ENCODE results near the gene GNB5.
"Not testable (repeated sequence)": the region's sequence is repeated elsewhere in the genome, so short reads cannot be mapped to it uniquely, and the experiment has no call there.

GNB5 gene

DNA sequence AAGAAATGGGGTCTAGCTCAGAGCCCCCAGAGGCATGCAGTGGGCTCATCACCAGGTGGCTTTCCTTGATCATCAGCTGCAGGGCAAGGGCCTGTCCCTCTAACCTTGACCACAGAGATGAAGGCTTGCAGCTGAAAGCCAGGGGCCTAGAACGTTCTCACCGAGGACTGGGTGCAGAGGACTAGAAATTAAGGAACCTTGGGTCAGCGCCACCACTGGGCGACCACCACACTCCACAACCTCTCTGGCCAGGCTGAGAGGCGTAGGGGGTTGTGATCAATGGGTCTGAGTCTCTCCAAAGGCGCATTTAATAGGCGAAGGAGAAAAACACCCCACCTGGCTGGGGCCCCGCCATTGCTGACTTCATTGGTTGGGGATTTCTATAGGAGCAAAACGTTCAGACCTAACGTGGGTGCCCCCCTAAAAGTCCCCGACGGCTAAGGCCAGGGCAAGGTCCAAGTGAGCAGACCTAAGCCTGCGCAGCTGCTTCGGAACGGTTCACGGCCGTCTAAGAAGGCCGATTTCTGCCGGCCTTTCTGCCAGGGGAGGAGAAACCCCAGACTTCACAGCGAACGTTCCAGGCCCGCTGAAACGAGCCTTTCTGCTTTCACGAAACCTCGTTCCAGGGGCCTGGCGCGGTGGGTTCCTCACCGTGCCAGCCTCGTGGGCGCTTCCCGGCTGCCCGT is 79.5 kb downstream of the GNB5 start:
- no peak for DNase-seq

DNA sequence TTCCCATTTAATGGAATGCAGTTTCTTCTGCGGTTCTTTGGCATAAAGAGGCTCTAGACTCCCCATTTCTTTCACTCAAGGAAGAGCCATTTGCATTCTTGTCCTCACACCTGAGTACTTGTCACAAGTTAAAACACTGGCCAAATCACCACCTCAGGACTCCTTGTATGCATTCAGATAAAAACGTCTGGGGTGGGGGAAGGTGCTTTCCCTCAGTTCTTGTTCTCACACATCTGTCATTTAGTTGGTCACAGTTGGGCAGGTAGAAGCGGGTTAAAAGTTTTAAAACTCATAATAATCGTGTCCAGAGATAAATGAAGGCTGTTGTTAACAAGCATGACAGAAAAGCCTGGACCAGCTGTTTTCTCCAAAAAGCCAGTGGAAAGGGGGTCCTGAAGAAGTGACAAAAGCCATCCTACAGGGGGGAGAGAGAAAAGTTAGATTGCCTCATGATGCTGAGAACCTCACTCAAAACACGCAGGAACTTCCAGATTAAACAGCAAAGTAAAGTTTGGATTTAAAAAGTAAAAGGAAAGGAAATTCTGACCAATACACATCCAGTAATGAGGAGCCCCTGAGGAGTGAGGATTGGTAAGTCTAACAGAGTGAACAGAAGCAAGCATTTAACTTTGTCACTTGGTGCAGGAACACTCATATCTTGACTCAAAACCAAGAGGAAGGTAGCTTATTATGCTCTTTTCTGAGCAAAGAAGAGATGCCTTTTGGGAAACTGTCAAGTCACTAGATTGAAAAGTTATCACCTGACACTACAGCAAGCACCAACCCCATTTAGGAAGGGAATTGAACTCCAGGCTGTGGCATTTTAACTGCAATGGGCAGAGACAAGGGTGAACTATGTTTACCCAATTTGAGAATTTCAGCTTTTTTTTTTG is 81.4 kb downstream of the GNB5 start:
- DNase-seq, result no peak

DNA sequence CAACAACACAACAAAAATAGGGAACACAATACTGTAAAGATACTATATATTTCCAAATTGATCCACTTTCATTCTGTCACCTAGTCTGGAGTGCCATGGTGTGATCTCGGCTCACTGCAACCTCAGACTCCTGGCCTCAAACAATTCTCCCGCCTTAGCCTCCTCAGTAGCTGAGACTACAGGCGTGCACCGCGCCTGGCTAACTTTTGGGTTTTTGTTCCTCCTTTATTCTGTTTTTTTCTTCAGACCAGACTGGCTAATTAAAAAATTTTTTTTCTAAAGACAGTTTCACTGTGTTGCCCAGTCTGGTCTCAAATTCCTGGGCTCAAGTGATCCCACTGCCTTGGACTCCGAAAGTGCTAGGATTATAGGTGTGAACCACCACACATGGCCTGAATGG is 84.0 kb downstream of the GNB5 start:
- no peak for DNase-seq

GRCh38 chr15:52106641-52107040 is 84.6 kb downstream of the GNB5 start:
- DNase-seq, result no peak

DNA sequence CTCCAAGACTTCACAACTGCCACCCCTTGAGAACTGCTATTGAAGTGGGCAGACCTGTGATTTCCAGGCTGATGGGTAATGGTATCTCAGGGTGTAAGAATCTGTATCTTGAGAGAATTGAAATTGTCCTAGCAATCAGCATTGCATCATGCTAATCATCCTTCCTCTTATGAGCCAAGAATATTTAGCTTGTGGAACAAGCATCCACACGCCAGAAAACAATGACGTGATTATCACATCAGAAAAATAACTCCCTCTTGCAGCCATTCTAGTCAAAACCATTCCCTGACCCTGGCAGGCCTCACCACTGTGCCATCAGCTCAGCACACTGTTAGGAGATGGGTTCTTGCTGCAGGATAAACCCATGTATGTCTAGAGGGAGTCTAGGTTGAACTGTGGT is 85.3 kb downstream of the GNB5 start:
- no peak for DNase-seq

DNA sequence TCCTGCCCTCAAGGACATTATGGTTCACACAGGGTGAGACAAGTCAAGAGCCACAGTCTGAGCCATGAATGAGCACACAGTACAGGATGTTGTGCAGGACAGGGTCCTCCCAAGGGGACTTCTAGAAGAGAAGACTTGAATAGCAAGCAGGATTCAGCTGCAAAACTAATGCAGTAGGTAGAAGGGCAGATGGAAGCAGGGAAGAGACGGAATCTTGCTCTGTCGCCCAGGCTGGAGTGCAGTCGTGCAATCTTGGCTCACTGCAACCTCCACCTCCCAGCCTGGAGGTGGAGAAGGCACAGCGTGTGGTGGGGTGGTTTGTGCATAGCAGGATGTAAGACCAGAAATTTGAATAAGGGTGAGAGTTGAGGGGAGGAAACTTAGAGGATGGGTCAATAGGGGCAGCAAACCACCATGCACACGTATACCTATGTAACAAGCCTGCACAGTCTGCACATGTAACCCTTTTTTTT is 86.6 kb downstream of the GNB5 start:
- DNase-seq, result no peak

DNA sequence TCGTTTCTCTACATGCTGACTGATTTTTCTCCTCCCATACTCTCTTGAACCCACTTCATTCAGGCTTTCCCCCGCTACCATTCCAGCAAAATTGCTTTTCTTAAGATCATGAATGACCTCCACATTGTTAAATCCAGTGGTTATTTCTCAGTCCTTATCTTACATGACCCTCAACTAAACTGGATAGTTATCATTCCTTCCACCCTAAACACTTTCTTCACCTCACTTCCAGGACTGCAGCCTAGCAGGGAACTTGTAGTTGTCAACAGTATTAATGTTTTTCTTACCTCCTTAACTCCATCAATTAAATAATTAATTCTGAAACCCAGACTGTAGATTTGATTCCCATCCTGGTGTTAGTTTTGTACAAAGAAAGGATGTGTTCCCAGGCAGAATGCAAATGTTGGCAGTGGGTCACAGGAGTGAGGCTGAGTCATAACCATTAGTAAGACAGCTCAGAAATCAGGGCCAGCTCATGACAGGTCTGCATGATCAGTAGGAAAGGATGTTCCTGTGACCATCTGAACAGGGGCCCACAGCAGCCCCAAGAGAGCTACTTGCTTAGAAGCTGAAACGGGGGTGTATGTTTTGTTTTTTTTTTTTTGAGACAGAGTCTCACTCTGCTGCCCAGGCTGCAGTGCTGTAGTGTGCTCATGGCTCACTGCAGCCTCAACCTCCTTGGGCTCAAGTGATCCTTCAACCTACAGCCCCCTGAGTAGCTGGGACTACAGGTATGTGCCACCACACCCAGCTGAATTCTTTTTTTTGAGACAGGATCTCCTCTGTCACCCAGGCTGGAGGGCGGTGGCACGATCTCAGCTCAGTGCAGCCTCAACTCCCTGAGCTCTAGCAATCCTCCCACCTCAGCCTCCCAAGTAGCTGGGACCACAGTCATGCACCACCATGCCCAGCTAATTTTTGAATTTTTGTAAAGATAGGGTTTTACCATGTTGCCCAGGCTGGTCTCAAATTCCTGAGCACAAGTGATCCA is 87.7 kb downstream of the GNB5 start:
- DNase-seq, result no peak

DNA sequence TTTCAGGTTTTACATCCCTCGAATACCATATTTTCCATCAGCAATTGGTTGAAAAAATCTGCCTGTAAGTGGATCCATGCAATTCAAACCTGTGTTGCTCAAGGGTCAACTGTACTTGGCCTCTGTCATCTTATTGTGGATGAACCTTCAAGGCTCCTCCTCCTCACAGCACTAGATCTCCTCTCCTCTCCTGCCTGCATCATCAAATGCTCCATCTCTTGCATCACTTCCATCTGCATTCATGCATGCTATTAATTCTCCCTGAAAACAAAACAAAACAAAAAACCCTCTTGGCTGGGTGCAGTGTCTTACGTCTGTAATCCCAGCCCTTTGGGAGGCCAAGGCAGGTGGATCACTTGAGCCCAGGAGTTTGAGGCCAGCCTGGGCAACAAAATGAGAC is 88.7 kb downstream of the GNB5 start:
- DNase-seq, result no peak

DNA sequence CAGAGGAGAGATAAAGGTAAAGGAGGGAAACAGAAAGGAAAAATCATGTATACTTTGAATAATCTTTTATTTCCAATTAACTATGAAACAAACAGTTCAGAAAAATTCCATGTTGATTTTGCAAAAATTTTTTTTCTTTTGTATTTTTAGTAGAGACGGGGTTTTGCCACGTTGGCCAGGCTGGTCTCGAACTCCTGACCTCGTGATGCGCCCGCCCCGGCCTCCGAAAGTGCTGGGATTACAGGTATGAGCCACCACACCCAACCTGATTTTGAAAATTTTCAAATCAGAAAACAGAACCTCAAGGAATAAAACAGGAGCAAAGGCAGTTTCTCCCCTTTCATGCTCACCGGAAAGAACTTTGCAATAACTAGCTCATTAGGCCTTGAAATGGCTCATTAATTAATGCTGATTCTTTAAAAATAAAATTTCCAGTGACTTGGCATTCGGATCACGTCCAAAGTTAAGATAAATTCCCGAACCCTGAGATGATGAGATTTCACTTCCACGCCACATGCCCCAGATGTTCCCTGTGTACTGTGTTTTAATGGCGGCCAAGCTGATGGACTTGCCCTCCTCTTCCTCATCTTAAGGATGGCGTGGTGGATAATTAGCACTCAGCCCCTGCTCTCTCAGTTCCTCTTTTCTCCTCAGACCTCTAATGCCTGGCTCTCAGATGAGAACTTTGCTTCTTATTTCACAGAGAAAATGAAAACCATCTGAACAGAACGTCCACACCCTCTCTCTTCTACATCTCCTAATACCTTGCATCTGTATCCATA is 89.5 kb downstream of the GNB5 start:
- DNase-seq, result no peak

DNA sequence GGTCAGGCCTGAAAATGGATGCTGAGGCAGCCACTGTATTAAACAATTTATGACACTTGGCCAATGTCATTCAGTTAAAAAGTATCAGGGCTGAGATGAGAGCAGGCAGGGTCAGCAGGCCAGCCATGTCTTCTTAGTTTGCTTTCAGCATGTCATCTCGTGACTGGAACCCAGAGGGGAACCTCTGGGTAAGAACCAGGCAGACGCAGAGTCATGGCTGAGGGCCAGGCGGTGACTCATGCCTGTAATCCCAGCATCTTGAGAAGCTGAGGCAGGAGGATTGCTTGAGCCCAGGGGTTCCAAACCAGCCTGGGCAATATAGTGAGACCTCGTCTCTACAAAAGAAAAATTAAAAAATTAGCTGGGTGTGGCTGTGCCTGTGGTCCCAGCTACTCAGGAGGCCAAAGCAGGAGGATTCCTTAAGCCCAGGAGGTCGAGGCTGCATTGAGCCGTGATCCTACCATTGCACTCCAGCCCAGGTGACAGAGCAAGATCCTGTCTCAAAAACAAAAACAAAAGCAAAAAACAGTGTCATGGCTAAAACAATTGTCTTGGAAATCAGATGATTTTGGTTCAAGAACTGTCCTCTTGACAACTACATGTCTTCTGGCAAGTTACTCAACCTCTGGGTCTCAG is 90.3 kb downstream of the GNB5 start:
- DNase-seq, result no peak

DNA sequence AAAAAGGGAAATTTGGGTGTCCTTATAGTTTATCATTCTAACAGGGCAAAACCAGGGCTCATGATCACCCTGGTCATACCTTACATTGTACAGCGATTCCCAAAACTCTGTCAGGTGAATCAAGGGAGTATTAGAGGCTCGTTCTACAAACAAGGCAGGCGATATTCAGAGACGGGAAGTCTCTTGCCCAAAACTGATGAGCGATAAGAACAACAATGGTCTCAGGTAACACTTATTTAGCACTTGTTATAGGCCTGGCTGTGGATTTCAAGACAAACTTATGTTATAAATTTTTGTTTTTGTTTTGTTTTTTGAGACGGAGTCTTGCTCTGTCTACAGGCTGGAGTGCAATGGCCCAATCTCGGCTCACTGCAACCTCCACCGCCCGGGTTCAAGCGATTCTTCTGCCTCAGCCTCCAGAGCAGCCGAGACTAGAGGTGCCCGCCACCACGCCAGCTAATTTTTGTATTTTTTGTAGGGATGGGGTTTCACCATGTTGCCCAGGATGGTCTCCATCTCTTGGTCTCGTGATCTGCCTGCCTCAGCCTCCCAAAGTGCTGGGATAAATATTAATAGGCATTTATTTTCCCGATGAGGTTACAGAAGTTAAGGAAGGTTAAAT is 91.4 kb downstream of the GNB5 start:
- DNase-seq, result no peak

- DNase-seq, result no peak
These were observed 92.9 kb downstream of the GNB5 start for GRCh38 chr15:52098323-52098722.

DNA sequence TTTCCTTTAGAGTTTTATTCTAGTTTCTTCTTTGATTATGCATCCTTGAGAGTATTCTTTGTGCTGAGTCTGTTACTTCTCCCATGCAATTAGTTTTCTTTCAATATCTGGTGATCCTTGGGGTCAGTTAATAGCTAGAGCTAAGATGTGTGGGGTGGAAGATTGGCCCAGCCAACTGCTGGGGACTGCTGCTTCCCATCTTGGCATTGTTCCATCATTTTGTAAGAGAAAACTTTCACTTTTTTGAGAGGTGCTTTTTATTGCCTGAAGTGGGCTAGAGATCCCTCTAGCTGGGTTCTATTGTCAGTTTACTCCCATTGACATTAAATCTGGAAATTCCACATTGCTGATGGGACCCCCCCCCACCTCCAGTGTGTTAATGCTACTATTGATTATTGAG is 94.0 kb downstream of the GNB5 start:
- no peak for DNase-seq

DNA sequence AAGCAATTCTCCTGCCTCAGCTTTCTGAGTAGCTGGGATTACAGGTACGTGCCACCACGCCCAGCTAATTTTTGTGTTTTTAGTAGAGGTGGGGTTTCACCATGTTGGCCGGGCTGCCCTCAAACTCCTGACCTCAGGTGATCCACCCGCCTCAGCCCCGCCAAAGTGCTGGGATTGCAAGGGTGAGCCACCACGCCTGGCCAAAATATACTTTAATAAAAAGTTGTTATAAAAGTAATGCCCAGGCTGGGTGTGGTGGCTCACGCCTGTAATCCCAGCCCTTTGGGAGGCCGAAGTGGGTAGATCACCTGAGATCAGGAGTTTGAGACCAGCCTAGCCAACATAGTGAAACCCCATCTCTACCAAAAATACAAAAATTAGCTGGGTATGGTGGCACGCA is 94.7 kb downstream of the GNB5 start:
- DNase-seq, result not testable (repeated sequence)

DNA sequence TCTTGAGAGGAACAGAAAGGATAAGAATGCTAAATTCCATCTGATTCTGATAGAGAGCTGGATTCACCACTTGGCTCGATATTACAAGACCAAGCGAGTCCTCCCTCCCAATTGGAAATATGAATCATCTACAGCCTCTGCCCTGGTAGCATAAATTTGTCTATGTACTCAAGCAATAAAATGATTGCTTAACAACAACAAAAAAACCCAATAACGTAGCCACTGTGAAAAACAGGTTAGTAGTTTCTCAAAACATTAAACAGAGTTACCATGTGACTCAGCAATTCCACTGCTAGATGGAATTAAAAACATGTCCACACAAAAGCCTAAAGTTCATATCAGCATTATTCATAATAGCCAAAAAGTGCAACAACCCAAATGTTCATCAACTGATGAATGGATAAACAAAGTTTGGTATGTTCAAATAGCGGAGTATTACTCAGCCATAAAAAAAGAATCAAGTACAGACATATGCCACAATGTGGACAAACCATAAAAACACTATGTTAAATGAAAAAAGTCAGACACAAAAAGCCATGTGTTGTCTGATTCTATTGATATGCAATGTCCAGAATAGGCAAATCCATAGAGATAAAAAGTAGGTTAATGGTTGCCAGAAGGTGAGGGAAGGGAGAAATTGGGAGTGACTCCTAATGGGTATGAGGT is 95.5 kb downstream of the GNB5 start:
- DNase-seq, result no peak

DNA sequence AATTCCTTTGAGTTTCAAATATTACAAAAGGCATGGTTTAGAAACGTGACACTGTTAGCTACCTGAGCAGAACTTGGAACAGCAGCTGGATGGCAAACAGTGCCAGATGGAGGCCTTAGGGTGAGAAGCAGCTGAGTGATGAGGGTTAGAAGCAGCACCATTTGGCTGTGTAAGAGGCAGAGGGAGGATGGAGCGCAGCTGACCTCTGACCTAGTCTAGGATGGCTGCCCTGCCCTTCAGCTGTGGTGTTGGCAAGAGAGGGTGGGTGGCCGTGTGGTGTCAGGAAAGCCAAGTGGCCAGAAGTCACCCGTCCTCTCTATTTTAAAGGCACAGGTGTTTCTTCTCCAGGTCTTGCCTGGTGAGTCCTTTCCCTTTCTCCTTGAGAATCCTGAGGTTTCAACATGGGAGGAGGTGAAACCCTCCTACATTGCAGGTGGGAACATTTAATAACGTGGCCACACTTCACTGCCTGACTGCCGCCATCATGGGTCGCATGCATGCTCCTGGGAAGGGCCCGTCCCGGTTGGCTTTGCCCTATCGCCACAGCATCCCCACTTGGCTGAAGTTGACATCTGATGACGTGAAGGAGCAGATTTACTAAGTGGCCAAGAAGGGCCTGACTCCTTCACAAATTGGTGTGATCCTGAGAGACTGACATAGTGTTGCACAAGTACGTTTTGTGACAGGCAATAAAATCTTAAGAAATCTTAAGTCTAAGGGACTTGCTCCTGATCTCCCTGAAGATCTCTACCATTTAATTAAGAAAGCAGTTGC is 96.2 kb downstream of the GNB5 start:
- DNase-seq, result no peak

- no peak for DNase-seq
These were observed 97.4 kb downstream of the GNB5 start for GRCh38 chr15:52093539-52094510.

DNA sequence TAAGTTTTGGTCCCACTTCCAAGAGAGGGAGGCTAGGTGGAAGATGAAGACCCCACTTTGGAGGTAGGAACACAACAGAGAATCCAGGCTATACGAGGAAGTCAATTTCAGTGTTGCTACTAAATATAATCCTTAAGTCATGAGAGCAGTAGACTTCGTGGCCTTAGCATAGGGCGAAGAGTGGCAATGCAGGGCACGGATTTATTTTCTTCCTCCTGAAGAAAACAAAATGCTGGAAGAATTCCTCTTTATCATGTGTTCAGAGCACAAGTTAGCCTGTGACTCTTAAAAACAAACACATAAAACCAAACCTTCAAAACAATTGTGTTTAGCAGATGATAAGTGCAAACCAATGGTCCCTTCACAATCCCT is 98.0 kb downstream of the GNB5 start:
- DNase-seq, result no peak

DNA sequence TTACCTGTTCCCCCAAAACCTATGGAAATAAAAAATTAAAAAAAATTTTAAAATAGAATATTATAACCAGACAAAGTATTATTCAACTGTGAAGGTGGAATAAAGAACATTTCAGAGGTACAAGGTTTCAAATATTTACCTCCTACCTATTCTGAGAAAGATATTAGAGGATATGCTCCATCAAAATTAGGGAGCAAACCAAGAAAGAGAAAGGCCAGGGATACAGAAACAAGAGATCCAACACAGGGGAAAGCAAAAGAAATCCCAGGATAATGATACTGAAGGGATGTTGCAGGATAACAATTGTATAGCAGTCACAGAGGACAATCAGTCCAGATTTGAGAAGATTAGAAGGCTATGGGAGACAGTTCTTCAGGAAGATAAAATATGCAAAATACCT is 101.0 kb downstream of the GNB5 start:
- DNase-seq, result no peak

All from NCI-H2081 treated with DMSO at 0.1 percent for 48 hours (cell line).